GM11168 (cell line): ENCODE results near the gene PPP6R3.
"Not testable (repeated sequence)": the region's sequence is repeated elsewhere in the genome, so short reads cannot be mapped to it uniquely, and the experiment has no call there.

Experiments used
- in situ Hi-C: fragments of 300-500 bp; cut with MboI; formaldehyde crosslinking; loops from one replicate; pipeline ENCODE4 v1.12.0; 2022; ENCODE audit warnings: low sequenced_read_pairs; ENCODE audit not compliant: unreplicated experiment

PPP6R3 gene

DNA sequence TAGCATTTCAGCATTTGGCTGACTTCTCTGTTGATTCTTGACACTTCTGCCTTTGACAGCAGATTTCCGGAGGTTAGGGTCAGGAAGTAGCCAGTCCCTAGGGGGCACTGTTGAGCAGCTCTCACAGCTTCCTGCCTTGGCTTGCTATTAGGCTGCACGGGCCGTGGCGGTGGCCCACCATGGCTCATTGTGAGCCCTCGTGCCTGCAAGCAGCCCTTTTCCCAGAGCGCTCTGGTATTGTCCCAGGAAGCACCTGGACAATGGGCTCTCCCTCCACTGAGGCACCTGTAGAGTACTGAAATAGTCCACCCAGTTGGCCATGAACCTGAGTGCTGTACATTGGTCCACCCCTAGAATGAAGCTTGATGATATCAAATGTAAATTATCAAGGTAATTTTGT lies 123.5 kb downstream of the PPP6R3 start:
- in situ Hi-C loops = no loop called here

- in situ Hi-C loops = no loop called here
These were observed 124.5 kb downstream of the PPP6R3 start for GRCh38 chr11:68584991-68585524.

DNA sequence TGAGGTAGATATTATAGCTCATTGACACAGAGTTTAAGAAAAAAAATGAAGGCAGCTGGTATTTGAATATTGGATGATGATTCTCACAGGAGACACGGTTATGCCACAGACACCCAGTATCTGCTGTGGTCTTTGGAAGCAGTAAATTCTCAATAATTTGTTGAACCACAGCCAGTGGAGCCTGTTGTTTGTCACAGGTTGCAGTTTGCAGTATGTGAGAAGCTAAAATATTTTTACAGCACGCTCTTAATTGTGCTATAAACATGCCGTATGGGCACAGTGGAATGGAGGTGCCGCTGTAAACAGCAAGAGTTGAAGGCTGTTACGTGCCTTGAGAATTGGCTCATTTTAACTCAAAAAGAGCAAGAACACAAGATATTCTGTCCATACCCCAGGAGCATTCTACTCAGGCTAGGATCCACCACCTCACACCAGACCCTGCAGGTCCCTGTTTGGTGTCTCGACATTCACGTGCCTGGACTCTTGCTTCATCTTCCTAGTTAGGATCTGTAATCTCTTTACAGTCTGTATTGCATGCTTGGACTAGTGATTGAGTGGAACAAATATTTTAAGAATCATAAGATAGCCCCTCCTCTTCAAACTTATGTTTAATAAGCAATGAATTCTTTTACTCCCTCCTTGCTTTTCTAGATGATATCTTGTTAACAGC lies 129.1 kb downstream of the PPP6R3 start:
- in situ Hi-C loops = no loop called here

GRCh38 chr11:68591719-68592118 lies 131.2 kb downstream of the PPP6R3 start:
- in situ Hi-C loops = no loop called here

- in situ Hi-C loops = no loop called here
These were observed 132.9 kb downstream of the PPP6R3 start for GRCh38 chr11:68593441-68593840.

GRCh38 chr11:68594123-68594522 lies 133.6 kb downstream of the PPP6R3 start:
- in situ Hi-C loops = no loop called here

DNA sequence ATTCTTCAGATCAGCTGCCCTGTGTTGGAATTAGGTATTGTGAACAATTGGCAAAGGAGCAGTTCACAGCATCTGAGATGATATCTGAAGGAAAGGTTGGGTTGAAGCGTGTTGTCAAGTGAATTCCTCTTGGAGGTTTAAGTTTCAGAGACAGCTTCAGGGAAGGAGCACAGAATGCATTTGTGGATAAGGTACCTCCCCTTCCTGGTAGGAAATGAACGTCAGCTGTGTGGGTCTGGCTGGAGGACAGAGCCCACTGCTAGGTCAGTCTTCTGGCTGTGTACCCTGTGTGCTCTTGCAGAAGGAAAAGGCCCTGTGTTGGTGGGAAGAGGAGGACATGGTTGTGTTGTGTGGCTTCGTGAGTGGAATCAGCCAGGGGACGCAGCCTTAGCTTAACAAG lies 135.7 kb downstream of the PPP6R3 start:
- in situ Hi-C loops = no loop called here

- in situ Hi-C loops = no loop called here
These were observed 138.5 kb downstream of the PPP6R3 start for GRCh38 chr11:68598816-68599653.

- in situ Hi-C loops = no loop called here
These were observed 140.6 kb downstream of the PPP6R3 start for GRCh38 chr11:68601147-68601546.

DNA sequence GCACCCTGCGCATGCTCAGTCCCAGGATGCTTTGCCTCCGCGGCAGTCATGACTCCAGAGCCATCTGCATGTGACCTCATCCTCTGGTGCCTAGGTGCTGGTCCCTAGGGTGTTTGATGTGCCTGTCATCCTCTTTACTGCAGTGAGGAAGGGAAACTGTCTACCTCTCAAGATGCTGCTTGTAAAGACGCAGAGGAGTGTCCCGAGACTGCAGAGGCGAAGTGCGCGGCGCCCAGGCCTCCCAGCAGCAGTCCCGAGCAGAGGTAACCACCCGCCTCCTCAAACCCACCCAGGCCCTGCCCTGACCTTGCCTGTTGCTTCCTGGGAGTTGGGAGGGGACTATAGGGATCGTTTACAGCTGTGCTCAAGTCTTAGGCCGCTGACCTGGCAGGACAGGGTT lies 149.2 kb downstream of the PPP6R3 start:
- in situ Hi-C loops = no loop called here

DNA sequence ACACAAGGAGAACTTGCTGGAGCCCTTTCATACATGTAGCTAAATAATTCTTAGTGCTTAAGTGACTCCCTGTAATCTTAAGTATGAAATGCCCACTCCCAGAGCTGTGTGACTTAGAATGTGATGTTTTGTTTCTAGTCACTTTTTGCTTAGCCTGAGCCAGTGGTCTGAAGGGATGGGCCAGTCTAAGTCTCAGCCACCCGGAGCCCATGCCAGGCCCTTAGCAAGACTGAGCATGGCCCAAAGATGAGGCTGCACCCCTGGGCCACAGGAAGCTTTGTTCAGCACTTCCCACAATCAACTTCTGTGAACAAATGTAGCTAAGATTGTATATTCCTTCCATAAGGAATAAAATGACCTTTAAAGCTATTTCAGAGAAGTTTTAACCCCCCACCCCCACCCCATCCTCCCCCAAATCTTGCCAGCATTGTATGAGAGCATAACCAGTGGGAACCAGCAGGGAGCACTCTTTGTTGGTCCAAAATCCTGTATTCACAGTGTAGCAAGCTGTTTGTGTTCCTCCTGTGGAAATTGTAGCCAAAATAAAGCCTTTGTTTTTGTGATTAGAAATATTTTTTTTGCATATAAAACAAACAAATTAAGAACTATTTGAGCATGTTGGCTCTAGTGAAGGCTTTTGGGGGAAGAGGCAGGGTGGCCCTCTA lies 150.0 kb downstream of the PPP6R3 start:
- in situ Hi-C loops = no loop called here

DNA sequence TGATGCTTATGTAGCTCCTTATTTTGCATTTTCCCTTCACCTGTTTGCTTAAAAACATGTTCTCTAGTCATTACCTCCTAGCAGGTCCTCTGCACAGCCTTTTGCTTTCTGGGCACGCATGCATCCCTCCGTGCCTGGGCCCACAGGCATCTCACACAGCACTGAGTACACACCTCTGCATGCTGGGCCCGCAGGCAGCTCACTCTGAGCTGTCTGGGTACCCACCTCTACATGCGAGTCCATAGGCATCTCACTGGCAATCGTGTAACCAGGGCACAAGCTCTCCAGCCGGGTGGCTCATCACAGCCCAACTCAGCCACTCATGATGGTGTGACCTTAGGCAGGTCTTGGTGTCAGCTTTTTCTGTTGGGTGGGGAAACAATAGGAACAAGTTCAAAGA lies 155.1 kb downstream of the PPP6R3 start:
- in situ Hi-C loops = no loop called here

DNA sequence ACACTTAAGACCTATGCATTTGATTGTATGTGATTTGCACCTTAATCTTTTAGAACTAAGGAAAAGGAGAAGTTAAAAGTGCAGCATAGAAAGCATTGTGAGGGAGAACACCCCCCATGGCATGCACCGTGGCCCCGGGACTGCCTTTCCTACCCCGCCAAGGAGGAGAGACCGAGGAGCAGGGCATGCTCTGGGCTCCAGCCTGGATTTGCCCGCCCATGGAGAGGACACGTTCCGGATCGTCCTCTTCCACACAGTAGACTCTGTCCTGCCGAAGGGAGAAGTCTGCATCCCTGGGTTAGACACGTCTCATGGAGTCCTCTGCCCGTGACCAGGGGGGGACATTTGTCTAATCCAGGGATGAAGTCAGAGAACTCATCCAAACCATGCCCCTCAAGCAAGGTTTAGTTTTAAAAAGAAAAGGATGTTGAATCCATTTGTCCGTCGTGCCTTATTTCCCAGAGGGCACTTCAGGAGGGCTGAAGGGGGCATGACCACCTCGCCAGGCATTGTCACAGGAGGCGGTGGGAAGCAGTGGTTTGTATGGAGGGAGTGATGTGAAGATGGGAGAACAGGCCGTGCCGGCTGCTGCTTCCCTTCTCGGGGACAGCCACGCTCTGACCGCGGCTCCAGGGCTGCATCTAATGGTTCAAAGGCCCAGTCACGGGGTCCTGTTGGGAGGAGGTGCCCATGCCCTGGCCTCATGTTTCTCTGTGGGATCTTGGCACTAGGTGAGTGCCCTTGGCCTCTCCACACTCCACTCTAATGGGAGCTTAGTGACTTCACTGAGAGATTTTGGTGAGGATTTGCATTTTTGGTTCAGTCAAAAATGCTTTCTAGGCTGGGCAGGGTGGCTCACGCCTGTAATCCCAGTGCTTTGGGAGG lies 157.6 kb downstream of the PPP6R3 start:
- in situ Hi-C loops = no loop called here

GRCh38 chr11:68621826-68622225 lies 161.3 kb downstream of the PPP6R3 start:
- in situ Hi-C loops = no loop called here

DNA sequence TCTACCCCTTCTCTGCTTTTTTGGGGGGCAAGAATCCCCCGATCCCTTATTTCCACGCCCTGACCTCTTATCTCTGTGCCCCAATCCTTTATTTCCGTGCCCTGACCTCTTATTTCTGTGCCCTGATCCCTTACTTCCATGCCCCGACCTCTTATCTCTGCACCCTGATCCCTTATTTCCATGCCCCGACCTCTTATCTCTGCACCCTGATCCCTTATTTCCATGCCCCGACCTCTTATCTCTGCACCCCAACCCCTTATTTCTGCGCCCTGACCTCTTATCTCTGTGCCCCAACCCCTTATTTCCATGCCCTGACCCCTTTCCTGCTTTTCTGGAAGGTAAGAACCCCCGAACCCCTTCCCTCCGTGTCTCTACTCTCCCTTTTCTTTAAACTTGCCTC lies 163.2 kb downstream of the PPP6R3 start:
- in situ Hi-C loops = not testable (repeated sequence)

GRCh38 chr11:68625069-68625468 lies 164.5 kb downstream of the PPP6R3 start:
- in situ Hi-C loops = not testable (repeated sequence)

DNA sequence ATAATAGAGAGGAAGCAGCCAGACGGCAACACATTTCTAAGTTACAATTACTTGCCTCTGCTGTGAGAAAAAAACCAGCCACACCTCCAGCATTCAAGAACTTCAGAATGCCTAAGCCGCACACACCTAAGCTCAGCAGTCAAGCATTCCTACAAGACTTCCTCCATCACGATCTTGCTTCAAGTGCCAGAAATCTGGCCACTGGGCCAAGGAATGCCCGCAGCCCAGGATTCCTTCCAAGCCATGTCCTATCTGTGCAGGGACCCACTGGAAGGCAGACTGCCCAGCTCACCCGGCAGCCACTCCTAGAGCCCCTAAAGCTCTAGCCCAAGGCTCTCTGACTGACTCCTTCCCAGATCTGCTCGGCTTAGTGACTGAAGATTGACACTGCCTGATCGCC lies 165.7 kb downstream of the PPP6R3 start:
- in situ Hi-C loops = not testable (repeated sequence)

DNA sequence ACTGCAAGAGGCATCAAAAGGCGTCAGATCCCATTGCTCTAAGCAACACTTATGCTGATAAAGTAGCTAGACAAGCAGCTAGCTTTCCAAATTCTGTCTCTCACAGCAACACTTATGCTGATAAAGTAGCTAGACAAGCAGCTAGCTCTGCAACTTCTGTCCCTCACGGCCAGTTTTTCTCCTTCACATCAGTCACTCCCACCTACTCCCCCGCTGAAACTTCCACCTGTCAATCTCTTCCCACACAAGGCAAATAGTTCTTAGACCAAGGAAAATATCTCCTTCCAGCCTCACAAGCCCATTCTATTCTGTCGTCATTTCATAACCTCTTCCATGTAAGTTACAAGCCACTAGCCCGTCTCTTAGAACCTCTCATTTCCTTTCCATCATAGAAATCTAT lies 168.3 kb downstream of the PPP6R3 start:
- in situ Hi-C loops = not testable (repeated sequence)

GRCh38 chr11:68632375-68632774 lies 171.8 kb downstream of the PPP6R3 start:
- in situ Hi-C loops = not testable (repeated sequence)

- in situ Hi-C loops = no loop called here
These were observed 172.2 kb downstream of the PPP6R3 start for GRCh38 chr11:68632802-68633201.
